Panc1 (cell line): ENCODE results near the gene IFI6.

Experiments
- POLR2AphosphoS5 ChIP-seq: IDR thresholded peaks from 2 replicates; pipeline ENCODE4 v1.6.1; 2012; ENCODE audit warnings: mild to moderate bottlenecking, low read depth, low read length, moderate library complexity
- TF ChIP-seq, protein P1 (sequence below): fragments of 450-650 bp; IDR thresholded peaks from 2 replicates; pipeline ENCODE4 v1.5.1; 2017; ENCODE audit warnings: mild to moderate bottlenecking
- TF ChIP-seq, protein P2 (sequence below), 2 experiments: IDR thresholded peaks; 2 replicates each; pipeline ENCODE4 v1.6.1; 2011 to 2012; ENCODE audit warnings: low read depth in 2 of 2, control low read depth in 1 of 2, low read length in 1 of 2, mild to moderate bottlenecking in 1 of 2, moderate library complexity in 1 of 2; ENCODE audit not compliant: insufficient read depth in 1 of 2

DNA sequence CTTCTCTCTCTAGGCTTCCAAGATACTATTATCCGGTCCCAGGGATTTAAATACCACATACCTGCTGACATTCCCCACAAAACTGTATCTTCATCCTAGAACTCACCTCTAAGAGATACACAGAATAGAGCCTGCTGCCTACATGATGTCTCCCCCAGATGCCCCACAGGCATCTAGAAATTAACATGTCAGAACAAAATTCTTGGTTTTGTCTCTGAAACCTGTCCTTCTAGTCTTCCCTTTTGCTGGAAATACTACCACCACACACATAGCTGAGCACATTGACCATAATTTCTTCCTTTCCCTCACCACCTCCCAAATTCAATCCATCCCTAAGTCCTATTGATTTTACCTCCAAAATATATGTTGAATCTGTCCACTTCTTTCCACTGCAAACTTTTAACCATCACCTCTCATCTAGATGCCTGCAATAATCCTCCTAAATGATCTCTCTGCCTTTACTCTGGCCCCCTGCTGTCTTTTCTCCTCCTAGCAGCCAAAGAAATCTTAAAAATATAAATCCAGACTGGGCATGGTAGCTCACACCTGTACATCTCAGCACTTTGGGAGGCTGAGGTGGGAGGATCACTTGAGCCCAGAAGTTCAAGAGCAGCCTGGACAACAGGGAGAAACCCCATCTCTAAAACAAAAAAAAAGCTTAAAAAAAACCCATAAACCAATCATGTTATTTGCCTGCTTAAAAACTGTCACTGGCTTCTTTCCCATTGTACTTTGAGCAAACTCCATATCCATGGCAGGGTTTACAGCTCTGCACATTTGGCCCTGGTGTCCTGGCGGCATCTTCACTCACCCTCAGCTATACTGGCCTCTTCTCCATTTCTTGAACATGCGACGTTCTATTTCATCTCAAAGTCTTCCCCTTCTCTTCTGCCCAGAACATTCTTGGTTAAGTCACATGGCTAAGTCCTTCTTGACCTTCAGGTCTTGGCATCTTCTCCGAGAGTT is 47.6 kb upstream of the IFI6 start:
- TF ChIP-seq, protein P1, sequence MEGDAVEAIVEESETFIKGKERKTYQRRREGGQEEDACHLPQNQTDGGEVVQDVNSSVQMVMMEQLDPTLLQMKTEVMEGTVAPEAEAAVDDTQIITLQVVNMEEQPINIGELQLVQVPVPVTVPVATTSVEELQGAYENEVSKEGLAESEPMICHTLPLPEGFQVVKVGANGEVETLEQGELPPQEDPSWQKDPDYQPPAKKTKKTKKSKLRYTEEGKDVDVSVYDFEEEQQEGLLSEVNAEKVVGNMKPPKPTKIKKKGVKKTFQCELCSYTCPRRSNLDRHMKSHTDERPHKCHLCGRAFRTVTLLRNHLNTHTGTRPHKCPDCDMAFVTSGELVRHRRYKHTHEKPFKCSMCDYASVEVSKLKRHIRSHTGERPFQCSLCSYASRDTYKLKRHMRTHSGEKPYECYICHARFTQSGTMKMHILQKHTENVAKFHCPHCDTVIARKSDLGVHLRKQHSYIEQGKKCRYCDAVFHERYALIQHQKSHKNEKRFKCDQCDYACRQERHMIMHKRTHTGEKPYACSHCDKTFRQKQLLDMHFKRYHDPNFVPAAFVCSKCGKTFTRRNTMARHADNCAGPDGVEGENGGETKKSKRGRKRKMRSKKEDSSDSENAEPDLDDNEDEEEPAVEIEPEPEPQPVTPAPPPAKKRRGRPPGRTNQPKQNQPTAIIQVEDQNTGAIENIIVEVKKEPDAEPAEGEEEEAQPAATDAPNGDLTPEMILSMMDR = no peak; the same call in 1 of the 2 replicates
- TF ChIP-seq POLR2AphosphoS5 = no peak
- TF ChIP-seq, protein P2, sequence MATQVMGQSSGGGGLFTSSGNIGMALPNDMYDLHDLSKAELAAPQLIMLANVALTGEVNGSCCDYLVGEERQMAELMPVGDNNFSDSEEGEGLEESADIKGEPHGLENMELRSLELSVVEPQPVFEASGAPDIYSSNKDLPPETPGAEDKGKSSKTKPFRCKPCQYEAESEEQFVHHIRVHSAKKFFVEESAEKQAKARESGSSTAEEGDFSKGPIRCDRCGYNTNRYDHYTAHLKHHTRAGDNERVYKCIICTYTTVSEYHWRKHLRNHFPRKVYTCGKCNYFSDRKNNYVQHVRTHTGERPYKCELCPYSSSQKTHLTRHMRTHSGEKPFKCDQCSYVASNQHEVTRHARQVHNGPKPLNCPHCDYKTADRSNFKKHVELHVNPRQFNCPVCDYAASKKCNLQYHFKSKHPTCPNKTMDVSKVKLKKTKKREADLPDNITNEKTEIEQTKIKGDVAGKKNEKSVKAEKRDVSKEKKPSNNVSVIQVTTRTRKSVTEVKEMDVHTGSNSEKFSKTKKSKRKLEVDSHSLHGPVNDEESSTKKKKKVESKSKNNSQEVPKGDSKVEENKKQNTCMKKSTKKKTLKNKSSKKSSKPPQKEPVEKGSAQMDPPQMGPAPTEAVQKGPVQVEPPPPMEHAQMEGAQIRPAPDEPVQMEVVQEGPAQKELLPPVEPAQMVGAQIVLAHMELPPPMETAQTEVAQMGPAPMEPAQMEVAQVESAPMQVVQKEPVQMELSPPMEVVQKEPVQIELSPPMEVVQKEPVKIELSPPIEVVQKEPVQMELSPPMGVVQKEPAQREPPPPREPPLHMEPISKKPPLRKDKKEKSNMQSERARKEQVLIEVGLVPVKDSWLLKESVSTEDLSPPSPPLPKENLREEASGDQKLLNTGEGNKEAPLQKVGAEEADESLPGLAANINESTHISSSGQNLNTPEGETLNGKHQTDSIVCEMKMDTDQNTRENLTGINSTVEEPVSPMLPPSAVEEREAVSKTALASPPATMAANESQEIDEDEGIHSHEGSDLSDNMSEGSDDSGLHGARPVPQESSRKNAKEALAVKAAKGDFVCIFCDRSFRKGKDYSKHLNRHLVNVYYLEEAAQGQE (IDR thresholded peaks at IDR 0.05; ENCODE audit: insufficient read depth in 1 of 2, low read depth in 2 of 2, low read length in 1 of 2) = no peak
